NCI-H69 (cell line): ENCODE measurements around the gene TMEM131L.
A peak's percentile ranks its signal among the peaks of the same experiment; 100 is the strongest.
"Not testable (repeated sequence)": the region's sequence is repeated elsewhere in the genome, so short reads cannot be mapped to it uniquely, and the experiment has no call there.

Experiments used
- DNase-seq: peaks from one replicate; lab custom pipeline; 2025; lab: John Stamatoyannopoulos, UW

TMEM131L gene

DNA sequence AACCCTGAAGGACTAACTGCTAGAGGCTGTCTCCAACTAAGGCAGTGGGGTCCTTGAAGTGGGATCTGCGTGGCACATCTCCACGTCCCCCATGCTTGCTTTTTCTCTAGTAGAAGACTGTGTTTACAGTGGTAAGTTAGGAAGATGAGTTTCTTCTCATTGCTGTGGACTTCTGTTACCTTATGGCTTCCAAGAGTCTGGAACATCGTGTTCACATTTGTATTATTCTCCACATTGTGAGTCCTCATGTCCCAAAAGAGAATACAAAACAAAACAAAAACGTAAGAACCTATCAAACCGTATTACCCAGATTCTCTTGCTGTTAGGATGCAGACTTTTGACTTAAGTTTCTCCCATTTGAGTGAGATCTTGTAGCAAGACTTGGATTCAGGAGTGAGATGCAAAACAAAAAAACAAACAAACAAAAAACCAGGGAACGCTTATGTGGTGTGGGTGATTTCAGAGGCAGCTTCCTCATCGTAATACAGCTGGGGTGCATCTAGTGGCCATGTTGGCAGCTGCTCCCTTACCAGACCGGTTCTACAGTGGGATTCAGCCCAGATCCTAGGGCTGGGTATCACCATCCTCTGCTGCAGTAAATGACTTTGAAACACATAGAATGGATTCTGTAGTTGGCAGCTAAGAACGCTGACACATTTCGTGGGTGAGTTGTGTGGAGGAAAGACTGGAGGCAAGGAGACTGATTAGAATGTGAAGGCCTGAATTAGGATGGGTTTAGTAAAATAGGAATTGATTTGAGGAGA is 41.3 kb downstream of the TMEM131L start:
- DNase-seq: no peak

DNA sequence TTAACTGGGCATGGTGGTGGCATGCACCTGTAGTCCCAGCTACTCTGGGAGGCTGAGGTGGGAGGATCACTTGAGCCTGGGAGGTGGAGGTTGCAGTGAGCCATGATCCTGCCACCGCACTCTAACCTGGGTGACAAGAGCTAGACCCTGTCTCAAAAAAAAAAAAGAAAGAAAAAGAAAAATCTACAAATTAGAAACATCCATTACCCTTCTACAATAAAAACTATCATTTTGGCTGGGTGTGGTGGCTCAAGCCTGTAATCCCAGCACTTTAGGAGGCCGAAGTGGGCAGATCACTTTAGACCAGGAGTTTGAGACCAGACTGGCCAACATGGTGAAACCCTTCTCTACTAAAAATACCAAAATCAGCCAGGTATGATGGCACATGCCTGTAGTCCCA is 43.1 kb downstream of the TMEM131L start:
- DNase-seq: not testable (repeated sequence)

DNA sequence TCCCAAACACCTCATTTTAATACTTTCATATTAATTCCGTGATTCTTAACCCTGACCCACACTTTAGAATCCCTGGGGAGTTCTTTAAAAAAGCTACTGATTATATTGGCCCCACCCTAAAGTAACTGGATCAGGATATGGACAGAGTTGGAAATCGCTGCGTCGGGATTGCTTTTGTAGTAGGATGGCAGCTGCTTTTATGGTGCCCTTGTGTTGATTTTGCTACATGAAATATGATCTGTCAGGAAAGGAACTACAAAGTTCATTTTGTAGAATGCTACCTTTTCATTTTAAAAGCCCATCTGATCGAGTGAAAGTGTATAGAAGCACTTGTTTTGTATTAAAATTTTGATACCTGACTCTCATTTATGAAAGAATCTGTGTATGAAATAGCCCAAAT is 43.6 kb downstream of the TMEM131L start:
- peak; percentile 47 for DNase-seq

DNA sequence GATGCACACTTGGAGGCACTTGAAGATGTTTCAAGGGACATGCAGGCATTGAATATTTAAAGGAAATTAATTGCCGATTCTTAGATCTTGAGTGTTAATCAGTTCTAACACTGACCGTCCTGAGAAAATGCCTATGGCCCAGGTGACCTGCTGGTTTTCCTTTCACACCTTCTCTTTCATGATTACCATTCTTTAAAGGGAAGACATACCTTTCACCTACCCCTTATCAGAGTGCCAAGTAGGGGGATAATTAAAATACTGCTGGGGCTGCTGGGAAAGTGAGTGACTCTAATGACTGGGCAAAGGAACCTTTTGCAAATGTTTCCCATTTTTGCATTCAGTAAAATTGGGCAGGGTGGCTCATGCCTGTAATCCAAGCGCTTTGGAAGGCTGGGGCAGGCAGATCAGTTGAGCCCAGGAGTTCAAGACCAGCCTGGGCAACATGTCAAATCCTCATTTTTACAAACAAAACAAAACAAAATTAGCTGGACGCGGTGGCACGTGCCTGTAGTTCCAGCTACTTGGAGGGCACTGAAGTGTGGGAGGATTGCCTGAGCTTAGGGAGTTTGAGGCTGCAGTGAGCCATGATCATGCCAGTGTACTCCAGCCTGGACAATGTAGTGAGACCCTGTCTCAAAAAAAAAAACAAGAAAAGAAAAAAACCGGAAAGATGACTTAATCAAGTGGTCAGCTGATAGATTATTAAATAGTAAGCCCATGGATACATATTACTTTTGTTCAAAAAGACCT is 44.3 kb downstream of the TMEM131L start:
- no peak for DNase-seq

DNA sequence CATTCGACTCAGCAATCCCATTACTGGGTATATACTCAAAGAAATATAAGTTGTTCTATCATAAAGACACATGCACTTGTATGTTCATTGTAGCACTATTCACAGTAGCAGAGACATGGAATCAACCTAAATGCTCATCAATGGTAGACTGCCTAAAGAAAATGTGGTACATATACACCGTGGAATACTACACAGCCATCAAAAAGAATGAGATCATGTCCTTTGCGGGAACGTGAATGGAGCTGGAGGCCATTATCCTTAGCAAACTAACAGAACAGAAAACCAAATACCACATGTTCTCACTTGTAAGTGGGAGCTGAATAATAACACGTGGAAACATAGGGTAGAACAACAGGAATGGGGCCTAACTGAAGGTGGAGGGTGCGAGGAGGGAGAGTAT is 44.9 kb downstream of the TMEM131L start:
- DNase-seq: no peak

DNA sequence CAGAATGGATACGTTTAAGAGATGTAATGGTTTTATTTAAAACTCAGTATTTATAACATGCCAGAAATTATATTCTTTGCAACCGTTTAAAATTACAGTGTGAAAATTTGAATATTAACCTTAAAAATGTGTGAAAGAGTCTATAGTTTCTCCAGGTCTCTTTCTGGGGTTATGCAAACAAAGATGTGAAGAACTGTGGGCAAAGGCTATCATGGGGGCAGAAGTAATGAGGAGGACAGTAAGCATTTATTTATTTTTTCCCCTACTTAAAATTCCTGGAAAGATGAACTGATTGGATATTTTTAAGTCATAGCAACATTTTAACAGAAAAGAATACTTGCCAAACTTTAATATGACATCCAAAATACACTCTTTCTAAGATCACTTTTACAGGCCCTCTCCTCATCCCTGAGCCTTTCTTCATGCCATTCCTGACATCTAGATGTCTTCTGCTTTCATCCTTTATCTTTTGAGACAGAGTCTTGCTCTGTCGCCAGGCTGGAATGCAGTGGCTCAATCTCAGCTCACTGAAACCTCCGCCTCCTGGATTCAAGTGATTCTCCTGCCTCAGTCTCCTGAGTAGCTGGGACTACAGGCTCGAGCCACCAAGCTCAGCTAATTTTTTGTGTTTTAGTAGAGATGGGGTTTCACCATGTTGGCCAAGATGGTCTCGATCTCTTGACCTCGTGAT is 46.1 kb downstream of the TMEM131L start:
- DNase-seq: no peak

DNA sequence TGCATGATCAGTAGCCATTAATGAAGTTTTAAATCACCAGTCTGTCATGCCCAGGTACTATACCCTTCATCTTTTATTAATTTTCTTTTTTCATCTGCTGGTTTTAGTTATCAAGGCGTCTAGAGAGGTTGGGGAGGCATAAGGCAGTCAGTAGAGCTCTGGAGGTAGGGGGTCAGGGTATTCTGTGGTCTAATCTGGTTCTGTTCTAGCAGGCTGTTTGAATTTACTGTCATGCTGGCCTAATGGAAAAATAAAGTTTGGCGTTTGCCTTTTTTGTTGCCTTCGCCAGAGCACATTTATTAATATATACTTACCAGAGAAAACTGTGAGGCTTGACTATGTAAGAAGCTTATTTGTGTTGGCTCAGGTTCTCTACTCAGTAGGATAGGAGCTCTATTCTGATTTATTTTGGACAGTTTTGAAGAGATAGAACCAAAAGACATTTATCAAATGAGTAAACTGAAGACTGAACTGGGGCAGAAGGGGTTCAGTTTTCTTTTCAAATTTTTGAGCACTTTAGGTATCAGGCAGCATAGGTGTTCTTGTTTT is 46.9 kb downstream of the TMEM131L start:
- DNase-seq: no peak

DNA sequence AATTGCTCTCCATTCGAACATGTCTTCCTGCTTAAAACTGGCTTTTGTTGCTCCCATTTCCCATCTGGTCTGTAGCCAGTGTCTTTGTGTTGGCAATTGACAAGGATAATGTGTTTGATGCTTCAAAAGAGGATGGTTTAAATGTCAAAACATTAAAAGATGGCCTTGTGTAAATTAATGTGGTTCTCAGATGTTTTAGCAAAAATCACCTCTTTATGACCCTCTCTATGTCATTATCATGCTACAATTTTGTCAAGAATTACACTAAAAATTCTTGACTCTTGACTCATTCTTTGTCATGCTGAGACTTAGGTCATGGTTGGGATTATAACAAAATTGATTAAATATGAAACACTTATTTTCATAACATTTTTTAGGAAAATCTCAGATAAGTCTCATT is 47.4 kb downstream of the TMEM131L start:
- no peak for DNase-seq

DNA sequence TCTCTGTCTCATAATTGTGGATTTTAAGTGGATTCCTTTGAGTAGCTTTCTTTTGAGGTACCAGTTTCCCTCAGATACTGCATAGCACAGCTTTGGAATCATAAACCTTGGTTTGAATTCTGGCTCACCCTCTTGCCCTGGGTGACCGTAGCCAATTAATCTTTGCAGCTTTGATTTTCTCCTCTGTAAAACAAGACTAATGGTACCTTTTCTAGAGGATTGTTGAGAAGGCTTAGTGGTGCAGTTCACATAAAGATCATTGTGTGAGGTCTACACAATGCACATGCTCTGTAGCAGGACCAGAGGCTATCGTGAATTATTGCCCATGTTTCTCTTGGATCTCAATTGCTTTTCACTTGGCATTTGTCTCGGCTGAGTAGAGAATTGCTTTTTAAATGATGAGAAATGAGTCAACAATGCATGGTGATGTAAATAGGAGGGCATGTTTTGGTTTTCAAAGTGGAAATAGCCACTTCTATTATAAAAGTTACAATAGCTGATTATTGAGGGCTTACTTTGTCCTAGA is 47.9 kb downstream of the TMEM131L start:
- DNase-seq: no peak

DNA sequence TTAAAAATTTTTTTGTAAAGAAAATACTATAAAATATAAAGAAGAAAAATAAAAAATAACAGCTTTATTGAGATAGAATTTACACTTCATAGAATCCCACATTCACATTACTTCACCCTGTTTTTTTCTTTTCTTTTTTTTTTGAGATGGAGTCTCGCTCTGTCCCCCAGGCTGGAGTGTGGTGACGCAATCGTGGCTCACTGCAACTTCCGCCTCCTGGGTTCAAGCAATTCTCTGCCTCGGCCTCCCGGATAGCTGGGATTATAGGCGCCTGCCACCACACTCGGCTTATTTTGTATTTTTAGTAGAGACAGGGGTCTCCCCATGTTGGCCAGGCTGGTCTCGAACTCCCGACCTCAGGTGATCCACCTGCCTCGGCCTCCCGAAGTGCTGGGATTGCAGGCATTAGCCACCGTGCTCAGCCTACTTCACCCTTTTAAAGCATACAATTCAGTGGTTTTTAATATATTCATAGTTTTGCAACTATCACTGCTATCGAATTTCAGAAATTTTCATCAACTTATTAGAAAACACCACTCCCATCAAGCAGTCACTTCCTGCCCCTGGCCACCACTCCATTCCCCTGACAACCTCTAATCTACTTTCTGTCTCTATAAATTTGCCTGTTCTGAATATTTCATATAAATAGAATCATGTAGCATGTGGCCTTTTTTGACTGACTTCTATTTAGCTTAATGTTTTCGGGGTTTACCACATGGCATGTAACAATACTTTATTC is 48.7 kb downstream of the TMEM131L start:
- DNase-seq: no peak

DNA sequence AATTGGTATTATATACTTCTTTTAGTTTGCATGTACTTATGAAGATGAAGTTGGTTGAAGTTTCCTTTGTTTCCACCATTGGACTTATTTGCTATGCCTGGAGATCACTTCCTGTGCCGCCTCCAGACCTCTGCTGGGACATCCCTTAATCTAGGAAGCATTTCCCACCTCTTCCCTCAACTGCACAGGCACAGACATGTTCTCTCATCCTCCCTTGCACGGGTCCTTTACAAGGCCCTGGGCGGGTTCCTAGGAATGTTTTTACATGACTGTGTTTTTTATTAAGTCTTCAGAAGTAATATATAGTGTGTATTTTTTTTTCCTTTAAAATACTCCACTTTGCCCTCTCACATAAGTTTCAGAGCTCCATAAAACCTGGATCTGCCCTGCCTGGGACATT is 51.0 kb downstream of the TMEM131L start:
- DNase-seq: no peak

DNA sequence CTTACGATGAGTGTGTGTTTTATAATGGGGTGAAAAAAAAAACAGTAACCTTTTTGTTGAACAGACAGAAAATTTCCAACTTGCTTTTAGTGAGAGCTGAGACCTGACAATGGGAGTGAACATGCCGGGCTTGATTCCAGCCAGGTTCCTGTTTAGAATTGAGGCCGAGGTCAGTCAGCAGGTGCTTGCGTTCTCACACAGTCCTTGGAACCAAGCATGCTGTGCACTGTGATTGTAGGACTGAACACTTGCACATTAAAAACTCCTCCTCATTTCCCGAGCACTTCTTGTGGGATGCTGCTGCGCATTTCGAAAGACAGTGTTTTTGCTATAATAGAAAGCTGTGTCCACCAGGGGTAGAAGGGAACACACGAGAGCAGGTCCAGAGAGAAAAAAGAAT is 51.8 kb downstream of the TMEM131L start:
- no peak for DNase-seq

DNA sequence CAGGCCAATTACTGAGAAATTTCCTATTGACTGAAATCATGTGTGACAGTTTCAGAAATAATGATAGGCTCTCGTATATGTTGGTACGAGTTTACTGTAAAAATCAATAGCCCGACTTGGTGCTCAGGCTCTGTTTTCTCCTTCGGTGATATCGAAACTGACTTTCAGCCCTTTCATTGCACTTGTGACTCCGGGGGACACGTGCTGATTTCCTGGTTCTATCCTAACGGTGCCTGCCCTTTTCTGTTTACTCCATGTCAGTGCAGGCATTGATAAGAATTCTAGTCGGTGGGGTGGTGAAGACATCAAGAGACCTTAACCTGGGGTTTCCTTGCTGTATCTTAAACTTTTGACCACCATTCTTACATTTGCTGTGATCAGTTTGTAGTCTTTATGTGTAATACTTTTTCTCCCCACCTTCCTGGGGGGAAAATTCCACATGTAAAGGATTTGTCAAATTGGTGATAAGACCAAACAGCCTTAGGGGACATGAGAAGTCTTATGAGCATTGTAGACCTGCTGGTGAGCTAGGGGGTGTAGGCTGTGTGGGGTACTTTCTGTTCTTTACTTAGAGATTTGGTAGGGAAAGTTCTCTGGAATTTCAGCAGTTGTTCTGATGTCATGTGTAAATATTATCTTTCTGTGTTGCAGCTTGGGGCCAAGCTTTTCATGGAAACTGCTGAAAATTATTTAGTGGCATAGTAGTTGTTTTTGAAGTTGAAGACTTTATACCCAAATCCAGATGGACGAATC is 52.7 kb downstream of the TMEM131L start:
- DNase-seq: no peak

DNA sequence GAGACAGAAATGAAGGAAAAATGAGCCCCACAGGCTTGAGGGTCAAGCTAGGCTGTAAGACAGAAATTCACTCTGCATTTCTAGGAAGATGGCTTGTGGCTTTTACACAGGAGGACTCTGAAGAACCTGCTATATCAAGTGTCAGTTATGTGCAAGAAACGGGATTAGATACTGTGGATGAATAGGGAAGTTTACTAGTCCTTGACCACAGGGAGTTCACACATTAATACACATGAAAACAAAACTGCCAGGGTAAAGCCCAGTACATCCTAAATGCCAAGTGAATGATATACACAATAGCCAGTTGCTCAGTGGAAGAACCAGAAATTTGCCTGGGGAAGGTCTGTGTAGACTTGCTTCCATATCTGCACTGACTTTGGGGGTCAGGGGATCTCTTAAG is 53.5 kb downstream of the TMEM131L start:
- no peak for DNase-seq

DNA sequence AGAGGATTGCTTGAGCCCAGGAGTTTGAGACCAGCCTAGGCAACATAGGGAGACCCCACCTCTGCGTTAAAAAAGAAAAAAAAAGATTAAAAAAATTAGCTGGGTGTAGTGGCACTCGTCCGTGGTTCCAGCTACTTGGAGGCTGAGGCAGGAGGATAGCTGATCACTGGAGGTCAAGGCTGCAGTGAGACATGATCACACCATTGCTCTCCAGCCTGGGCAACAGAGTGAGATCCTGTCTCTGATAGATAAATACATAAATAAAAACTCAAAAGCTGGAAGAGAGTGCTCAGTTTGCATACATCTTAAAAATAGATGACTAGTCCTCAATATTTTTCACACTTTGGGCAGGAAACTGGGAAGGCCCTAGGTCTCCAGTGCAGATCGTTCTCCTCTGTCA is 54.1 kb downstream of the TMEM131L start:
- DNase-seq: no peak

DNA sequence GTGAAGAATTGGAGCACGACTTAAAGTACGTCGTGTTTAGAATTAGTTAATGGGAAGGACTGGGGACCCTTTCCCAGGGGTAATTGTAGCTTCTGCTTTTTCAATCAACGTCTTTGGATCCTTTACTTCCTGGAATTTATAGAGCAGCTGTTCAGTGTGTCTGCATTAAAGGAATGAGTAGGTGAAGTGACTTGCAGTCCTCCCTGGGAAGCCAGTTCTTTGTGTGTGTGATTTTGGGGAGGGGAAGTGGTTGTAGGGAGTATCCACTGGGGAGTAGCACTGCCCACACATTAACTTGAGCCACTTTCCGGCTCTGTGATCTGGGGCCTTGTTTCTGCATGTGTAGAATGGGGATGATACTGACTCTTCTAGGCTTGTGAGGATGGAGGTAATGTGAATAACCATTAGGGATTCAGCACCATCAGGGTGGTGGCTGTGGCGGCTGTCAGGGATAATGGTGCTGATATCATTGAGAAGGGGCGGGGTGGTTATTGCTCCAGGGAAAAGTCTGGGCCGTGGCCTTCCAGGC is 54.7 kb downstream of the TMEM131L start:
- peak; percentile 53 for DNase-seq

DNA sequence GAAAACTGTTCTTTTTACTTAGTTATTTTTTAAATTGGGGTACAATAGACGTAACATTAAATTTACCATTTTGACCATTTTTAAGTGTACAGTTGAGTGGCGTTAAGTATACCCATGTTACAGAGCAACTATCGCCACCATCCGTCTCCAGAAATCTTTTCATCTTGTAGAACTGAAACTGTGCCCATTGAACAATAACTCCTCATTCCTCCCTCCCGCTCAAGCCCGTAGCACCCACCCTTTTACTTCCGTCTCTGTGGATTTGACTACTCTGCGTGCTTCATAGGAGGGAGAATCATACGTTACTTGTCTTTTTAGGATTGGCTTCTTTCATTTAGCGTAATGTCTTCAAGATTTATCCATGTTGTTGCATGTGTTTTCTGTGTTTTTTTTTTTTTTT is 55.3 kb downstream of the TMEM131L start:
- no peak for DNase-seq

DNA sequence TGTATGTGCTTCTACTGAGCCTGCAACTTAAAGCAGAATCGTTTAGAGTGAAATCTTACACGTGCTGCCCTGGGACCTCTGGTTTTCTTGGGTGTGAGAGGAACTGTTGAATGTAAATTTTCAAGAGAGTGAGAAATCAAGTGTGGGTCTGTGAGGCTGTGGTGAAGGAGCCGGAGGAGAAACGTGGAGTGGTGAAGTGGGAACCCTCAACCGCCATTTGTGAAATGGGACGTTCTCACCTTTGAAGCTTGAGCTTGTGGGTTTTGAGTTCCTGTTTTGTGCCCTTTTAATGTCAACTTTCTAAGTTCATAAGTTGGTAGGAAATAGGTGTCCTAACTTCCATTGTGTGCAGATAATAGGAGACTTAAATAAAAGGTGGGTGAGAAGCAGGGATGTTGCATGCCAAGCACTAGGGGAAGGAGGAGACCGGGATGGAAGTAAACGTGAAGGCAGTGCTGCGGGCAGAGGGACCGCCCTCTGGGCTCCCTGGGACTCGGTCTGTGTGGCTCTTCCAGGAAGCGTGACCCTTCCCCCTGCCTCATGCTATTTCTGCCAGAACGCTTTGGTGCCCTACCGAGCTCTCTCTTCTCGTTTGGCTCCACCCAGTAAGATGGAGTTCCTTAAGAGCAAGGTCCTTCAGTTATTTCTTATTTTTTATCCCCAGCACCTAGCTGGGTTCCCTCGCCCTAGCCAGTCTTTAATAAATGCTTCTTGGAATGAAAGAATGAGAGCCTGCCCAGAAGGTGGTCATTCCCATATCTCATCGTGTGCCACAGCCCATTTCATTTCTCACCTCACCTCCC is 56.0 kb downstream of the TMEM131L start:
- DNase-seq: no peak

DNA sequence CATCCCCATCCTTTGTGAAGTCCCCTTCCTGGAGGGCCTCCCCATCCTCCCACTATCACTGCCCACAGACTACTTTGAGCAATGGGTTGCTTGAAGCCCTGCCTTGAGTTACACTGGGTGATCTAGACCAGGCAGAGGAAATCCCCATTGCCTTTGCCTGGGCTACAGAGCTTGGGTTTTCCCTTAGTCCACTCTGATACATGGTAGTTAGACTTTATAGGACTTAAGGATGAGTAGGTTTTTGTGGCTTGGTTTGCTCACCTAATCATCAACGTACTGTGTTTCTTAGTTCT is 56.6 kb downstream of the TMEM131L start:
- no peak for DNase-seq

DNA sequence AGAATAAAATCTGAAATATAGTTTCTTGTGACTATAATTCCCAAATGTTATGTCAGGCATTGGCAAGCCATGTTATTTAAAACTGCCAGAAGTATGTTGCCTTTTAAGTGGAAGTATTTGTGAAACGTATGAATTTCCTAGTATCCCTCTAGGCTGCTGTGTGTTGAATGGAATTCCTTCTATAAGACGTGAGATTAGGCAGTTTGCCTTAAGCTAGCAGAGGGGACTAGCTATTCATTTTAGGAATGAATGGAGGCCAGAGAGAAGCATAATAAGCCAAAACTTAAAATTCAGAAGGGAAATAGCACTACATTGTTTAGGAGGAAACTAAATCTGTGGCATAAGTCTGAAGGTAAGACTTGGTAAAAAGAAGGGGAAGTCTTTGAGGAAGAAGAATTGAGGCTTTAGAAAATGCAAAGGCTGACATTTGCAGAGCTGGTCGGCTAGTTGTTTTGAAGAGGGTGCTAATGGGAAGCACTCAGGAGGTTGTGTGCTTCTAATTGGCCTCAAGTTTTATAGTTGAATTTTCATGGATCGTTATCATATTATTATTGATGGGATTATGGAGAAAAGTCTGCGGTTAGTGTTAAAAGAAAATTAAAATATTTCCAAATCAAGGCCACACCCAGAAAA is 57.1 kb downstream of the TMEM131L start:
- no peak for DNase-seq
